NCI-H446 treated with DMSO at 0.1 percent for 48 hours (cell line): ENCODE data around the gene CCDC83.
"Not testable (repeated sequence)": the region's sequence is repeated elsewhere in the genome, so short reads cannot be mapped to it uniquely, and the experiment has no call there.

Experiments used
- DNase-seq: peaks from one replicate; lab custom pipeline; 2025; lab: John Stamatoyannopoulos, UW

The CCDC83 gene

DNA sequence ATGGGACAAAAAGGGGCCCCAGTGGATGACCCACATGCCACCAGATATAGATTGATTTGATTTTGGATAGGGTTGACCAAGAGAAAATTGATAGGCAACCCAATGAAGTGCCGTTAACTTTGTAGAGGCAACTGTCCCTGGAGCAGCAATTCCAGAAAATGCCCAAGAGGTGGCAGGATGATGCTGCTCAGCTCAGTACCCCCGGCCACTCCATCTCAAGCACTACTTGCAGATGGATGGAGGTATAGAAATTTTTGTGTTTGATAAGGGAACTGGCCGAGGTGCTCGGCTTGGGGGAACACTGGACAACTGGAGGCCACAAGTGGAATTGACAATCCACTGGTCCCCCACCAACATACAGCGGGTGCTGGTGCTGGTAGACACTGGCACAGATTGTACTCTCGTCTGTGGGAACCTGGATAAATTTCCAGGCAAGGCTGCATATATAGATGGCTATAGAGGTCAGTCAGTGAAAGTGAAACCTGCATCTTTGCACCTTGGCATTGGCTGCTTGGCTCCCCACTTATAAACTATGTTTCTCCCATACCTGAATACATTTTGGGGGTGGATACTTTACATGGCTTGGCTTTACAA, 86.3 kb downstream of the CCDC83 start:
- peak; percentile 47 for DNase-seq

- no peak for DNase-seq
Measured at GRCh38 chr11:85945296-85945695, 90.1 kb downstream of the CCDC83 start.

DNA sequence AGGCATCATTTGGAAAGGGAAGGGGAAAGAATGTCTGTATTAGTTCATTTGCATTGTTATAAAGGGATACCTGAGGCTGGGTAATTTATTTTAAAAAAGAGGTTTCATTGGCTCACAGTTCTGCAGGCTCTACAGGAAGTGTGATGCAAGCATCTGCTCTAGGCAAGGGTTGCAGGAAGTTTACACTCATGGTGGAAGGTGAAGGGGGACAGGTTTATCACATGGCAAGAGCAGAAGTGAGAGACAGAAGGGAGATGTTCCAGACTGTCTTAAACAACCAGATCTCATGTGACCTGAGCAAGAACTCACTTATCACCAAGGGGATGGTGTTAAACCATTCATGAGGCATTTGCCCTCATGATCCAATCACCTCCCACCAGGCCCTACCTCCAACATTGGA, 90.6 kb downstream of the CCDC83 start:
- DNase-seq = no peak

- no peak for DNase-seq
Measured at GRCh38 chr11:85946221-85946620, 91.0 kb downstream of the CCDC83 start.

GRCh38 chr11:85947431-85948272, 92.5 kb downstream of the CCDC83 start:
- DNase-seq = no peak

GRCh38 chr11:85948884-85949283, 93.7 kb downstream of the CCDC83 start:
- DNase-seq = no peak

- no peak for DNase-seq
Measured at GRCh38 chr11:85949798-85950197, 94.6 kb downstream of the CCDC83 start.

- DNase-seq = no peak
Measured at GRCh38 chr11:85950317-85951048, 95.3 kb downstream of the CCDC83 start.

- DNase-seq = no peak
Measured at GRCh38 chr11:85951049-85951405, 95.8 kb downstream of the CCDC83 start.

DNA sequence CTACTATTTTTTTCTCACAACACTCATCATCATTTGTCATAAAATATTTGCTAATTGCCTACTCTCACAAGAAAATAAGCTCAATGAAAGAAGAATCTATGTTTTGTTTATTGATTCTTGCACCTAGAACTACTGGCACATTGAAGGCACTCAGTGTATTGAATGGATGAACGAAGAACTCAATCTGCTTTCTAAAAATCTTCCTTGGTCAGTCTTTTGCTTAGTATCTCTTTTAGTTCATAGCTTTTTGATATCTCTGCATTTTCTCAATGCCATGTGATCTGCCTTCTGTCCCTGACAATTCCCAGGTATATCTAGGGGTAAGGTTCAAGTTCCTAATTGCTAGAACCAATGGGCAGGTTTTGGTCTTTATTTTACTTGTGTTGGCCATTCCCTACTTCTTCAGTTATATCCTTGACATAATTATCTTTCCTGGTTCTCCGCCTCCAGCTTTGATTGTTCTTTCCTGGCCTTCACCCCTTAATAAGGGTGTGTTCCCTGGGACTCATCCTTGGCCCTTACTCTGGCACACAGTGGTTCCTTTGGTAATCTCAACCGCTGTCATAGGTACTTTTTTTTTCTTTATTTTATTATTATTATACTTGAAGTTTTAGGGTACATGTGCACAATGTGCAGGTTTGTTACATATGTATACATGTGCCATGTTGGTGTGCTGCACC, 96.4 kb downstream of the CCDC83 start:
- no peak for DNase-seq

DNA sequence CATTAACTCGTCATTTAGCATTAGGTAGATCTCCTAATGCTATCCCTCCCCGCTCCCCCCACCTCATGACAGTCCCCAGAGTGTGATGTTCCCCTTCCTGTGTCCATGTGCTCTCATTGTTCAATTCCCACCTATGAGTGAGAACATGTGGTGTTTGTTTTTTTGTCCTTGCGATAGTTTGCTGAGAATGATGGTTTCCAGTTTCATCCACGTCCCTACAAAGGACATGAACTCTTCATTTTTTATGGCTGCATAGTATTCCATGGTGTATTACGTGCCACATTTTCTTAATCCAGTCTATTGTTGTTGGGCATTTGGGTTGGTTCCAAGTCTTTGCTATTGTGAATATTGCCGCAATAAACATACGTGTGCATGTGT, 96.9 kb downstream of the CCDC83 start:
- not testable (repeated sequence) for DNase-seq

DNA sequence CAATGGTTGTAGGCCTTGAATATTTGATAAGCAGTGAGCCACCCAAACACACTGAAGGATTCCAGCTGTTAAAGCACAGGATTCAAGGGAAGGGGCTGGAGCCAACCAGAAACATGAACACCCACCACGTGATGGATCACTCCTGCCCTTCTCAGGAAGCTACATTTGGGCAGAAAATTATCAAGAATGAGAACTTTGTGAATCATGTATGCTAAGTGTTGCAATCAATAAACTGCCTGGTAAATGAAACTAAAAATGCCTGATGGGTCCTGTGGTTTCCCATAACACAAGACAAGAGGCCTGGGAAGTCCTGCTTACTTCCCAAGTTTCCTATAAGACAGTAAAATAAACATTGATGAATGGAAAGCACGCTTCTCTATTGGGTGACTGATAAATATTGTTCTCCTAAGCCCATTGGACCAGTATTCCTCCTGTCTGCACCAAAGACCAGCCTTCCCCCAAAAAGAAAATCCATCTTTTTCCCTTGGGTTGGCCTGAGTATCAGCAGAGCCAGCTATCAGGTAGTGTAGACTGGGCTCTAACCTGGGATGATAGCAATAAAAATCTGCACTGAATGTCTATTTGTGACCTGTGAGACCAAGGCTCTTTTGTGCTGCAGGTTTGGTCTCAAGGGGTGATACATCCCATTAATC, 98.4 kb downstream of the CCDC83 start:
- DNase-seq = no peak

- no peak for DNase-seq
Measured at GRCh38 chr11:85955531-85955930, 100.3 kb downstream of the CCDC83 start.

GRCh38 chr11:85960678-85961077, 105.5 kb downstream of the CCDC83 start:
- DNase-seq = no peak

- no peak for DNase-seq
Measured at GRCh38 chr11:85961130-85961529, 105.9 kb downstream of the CCDC83 start.

DNA sequence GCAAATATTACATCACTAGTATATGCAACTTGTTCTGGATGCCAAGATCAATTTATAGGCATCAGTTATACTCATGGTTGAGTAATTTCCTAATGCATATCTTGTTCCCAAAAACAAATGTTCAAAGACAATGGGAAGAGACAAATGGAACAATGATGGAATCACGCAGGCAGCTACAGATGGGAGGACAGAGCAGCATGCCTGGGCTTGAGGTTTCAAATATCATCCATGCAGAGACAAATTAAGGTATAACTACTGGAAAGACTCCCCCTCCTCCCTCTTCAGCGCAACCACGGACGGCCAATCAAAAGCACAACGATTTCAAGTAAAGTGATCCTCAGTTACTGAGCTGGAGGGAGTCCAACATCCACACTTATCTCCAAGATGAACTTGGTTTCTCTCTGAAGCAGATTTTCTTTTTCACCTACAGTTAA, 106.8 kb downstream of the CCDC83 start:
- no peak for DNase-seq

DNA sequence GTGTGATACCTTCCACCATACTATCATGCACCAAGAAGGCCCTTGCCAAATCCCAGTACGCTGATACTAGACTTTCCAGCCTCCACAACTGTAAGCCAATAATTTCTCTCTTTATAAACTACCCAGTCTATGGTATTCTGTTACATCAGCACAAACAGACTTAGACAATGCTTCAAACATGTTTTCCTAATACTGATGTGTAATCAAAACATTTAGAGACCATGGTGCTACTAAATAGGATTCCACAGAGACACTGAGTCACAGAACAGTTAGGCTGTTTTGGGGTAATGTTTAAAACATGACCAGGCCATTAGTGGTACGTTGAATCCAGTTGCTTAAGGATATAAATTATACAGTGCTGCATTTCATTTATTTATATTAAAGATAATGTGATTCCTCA, 110.0 kb downstream of the CCDC83 start:
- no peak for DNase-seq

DNA sequence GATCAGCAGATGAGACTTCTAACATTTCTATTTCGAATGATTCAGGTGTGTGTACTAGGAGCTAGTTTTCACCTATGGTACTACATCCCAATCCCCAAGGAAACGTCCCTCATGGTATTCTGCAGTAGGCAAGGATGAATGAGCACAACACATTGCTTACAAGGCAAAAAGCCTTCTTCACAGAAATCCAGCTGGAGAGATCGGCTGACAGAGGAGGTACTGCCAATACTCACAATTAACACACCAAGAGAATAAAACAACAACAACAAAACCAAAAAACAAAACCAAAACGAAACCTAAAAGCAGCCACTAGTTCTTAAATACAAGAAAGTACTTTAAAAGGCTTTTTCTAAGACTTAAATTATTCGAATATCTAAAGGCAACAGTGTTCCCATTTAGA, 112.3 kb downstream of the CCDC83 start:
- no peak for DNase-seq
